ENCODE results near the gene ADGRE2. TPM values are rescaled to one million over a fixed set of nuclear protein-coding genes. Genes with fewer than 3 reads are reported as not detected.
"Not testable (repeated sequence)": the region's sequence is repeated elsewhere in the genome, so short reads cannot be mapped to it uniquely, and the experiment has no call there.

ADGRE2 gene
- 22.7 TPM for total RNA-seq

- peaks cover 38% of the 10 kb centered on the region for H3K4me1 ChIP-seq (ENCODE audit: insufficient read depth, low read length)
- H3K27me3 ChIP-seq (ENCODE audit: insufficient read depth, low read length); H3K9me3 ChIP-seq (ENCODE audit: low read depth, low read length); H3K4me3 ChIP-seq (ENCODE audit: low read length): not testable (repeated sequence)
Observed at GRCh38 chr19:14778110-14778845, at the start of gene ADGRE2. ADGRE2 (minus strand) TSS chr19:14778560; CDS start chr19:14776756, 1,804 bp downstream.

GRCh38 chr19:14826006-14826405 is 47.6 kb upstream of the ADGRE2 start:
- Histone ChIP-seq H3K9me3 (ENCODE audit: low read depth, low read length) (no peaks in the 10 kb centered on the region), H3K4me3 (ENCODE audit: low read length) (no peak overlapping the region), H3K27me3 (ENCODE audit: insufficient read depth, low read length) (peaks cover 18% of the 10 kb centered on the region), H3K4me1 (ENCODE audit: insufficient read depth, low read length) (no peaks in the 10 kb centered on the region)

GRCh38 chr19:14821937-14822336 is 43.6 kb upstream of the ADGRE2 start:
- Histone ChIP-seq H3K9me3 (ENCODE audit: low read depth, low read length) (no peaks in the 10 kb centered on the region), H3K4me1 (ENCODE audit: insufficient read depth, low read length) (no peaks in the 10 kb centered on the region), H3K4me3 (ENCODE audit: low read length) (no peak overlapping the region), H3K27me3 (ENCODE audit: insufficient read depth, low read length) (peaks cover 18% of the 10 kb centered on the region)

- Histone ChIP-seq H3K4me3 (ENCODE audit: low read length) (no peak overlapping the region), H3K9me3 (ENCODE audit: low read depth, low read length) (no peaks in the 10 kb centered on the region), H3K4me1 (ENCODE audit: insufficient read depth, low read length) (no peaks in the 10 kb centered on the region), H3K27me3 (ENCODE audit: insufficient read depth, low read length) (no peaks in the 10 kb centered on the region)
Observed at GRCh38 chr19:14818588-14818987, 40.2 kb upstream of the ADGRE2 start.

GRCh38 chr19:14817052-14817451 is 38.7 kb upstream of the ADGRE2 start:
- no peak overlapping the region for H3K4me3 ChIP-seq (ENCODE audit: low read length)
- H3K9me3 ChIP-seq (ENCODE audit: low read depth, low read length), result no peaks in the 10 kb centered on the region
- H3K27me3 ChIP-seq (ENCODE audit: insufficient read depth, low read length), result no peaks in the 10 kb centered on the region
- H3K4me1 ChIP-seq (ENCODE audit: insufficient read depth, low read length), result no peaks in the 10 kb centered on the region

- Histone ChIP-seq H3K4me1 (ENCODE audit: insufficient read depth, low read length) (no peaks in the 10 kb centered on the region), H3K4me3 (ENCODE audit: low read length) (no peak overlapping the region), H3K27me3 (ENCODE audit: insufficient read depth, low read length) (no peaks in the 10 kb centered on the region), H3K9me3 (ENCODE audit: low read depth, low read length) (no peaks in the 10 kb centered on the region)
Observed at GRCh38 chr19:14814982-14815652, 36.8 kb upstream of the ADGRE2 start.

- no peaks in the 10 kb centered on the region for H3K4me1 ChIP-seq (ENCODE audit: insufficient read depth, low read length)
- no peak overlapping the region for H3K4me3 ChIP-seq (ENCODE audit: low read length)
- H3K27me3 ChIP-seq (ENCODE audit: insufficient read depth, low read length), result no peaks in the 10 kb centered on the region
- no peaks in the 10 kb centered on the region for H3K9me3 ChIP-seq (ENCODE audit: low read depth, low read length)
Observed at GRCh38 chr19:14809272-14810057, 31.1 kb upstream of the ADGRE2 start.

GRCh38 chr19:14804765-14805164 is 26.4 kb upstream of the ADGRE2 start:
- Histone ChIP-seq H3K9me3 (ENCODE audit: low read depth, low read length) (no peaks in the 10 kb centered on the region), H3K4me3 (ENCODE audit: low read length) (no peak overlapping the region), H3K4me1 (ENCODE audit: insufficient read depth, low read length) (no peaks in the 10 kb centered on the region), H3K27me3 (ENCODE audit: insufficient read depth, low read length) (no peaks in the 10 kb centered on the region)

GRCh38 chr19:14798760-14799159 is 20.4 kb upstream of the ADGRE2 start:
- H3K27me3 ChIP-seq (ENCODE audit: insufficient read depth, low read length), result no peaks in the 10 kb centered on the region
- peaks cover 14% of the 10 kb centered on the region for H3K4me1 ChIP-seq (ENCODE audit: insufficient read depth, low read length)

GRCh38 chr19:14796021-14796420 is 17.7 kb upstream of the ADGRE2 start:
- Histone ChIP-seq H3K27me3 (ENCODE audit: insufficient read depth, low read length) (no peaks in the 10 kb centered on the region), H3K4me3 (ENCODE audit: low read length) (no peak overlapping the region), H3K4me1 (ENCODE audit: insufficient read depth, low read length) (peaks cover 14% of the 10 kb centered on the region), H3K9me3 (ENCODE audit: low read depth, low read length) (no peaks in the 10 kb centered on the region)

More at GRCh38 chr19:14798760-14799159, 20.4 kb upstream of the ADGRE2 start:
- Histone ChIP-seq H3K9me3 (ENCODE audit: low read depth, low read length) (no peaks in the 10 kb centered on the region), H3K4me3 (ENCODE audit: low read length) (no peak overlapping the region)

- H3K4me3 ChIP-seq (ENCODE audit: low read length), result no peak overlapping the region
- H3K4me1 ChIP-seq (ENCODE audit: insufficient read depth, low read length), result peaks cover 14% of the 10 kb centered on the region
- no peaks in the 10 kb centered on the region for H3K27me3 ChIP-seq (ENCODE audit: insufficient read depth, low read length)
- H3K9me3 ChIP-seq (ENCODE audit: low read depth, low read length), result no peaks in the 10 kb centered on the region
Observed at GRCh38 chr19:14795078-14795721, 16.8 kb upstream of the ADGRE2 start.

- not testable (repeated sequence) for H3K27me3 ChIP-seq (ENCODE audit: insufficient read depth, low read length); H3K9me3 ChIP-seq (ENCODE audit: low read depth, low read length); H3K4me3 ChIP-seq (ENCODE audit: low read length)
- H3K4me1 ChIP-seq (ENCODE audit: insufficient read depth, low read length), result peaks cover 16% of the 10 kb centered on the region
Observed at GRCh38 chr19:14792250-14792649, 13.9 kb upstream of the ADGRE2 start.

GRCh38 chr19:14786421-14786851 is 8.1 kb upstream of the ADGRE2 start:
- Histone ChIP-seq H3K4me1 (ENCODE audit: insufficient read depth, low read length) (peaks cover 49% of the 10 kb centered on the region), H3K9me3 (ENCODE audit: low read depth, low read length) (no peaks in the 10 kb centered on the region), H3K27me3 (ENCODE audit: insufficient read depth, low read length) (no peaks in the 10 kb centered on the region), H3K4me3 (ENCODE audit: low read length) (no peak overlapping the region)

GRCh38 chr19:14785102-14785793 is 6.9 kb upstream of the ADGRE2 start:
- not testable (repeated sequence) for H3K27me3 ChIP-seq (ENCODE audit: insufficient read depth, low read length); H3K9me3 ChIP-seq (ENCODE audit: low read depth, low read length); H3K4me3 ChIP-seq (ENCODE audit: low read length)
- peaks cover 49% of the 10 kb centered on the region for H3K4me1 ChIP-seq (ENCODE audit: insufficient read depth, low read length)

Measured in mononuclear cell (primary cell).